Measurements from ENCODE around the gene MPV17. TPM values are rescaled to one million over a fixed set of nuclear protein-coding genes. Genes with fewer than 3 reads are reported as not detected.

Gene MPV17
- total and polyA plus RNA-seq, 2 of the 13 experiments (the other 11 are each of a cell fraction or from before 2014, with no cell fraction given): 48.9 to 129 TPM

- TF ChIP-seq ZNF691 (CRISPR knock-in tag; IDR thresholded peaks at IDR 0.05; ENCODE audit: borderline replicate concordance, low read depth) (peak; percentile 98; the same call in 1 of the 2 replicates), ZNF883 (CRISPR knock-in tag; IDR thresholded peaks at IDR 0.05; ENCODE audit: not compliant biosample characterization) (peak; percentile 88), ZNF441 (CRISPR knock-in tag; IDR thresholded peaks at IDR 0.05; ENCODE audit: borderline replicate concordance) (peak; percentile 75), PHF21A (CRISPR knock-in tag; IDR thresholded peaks at IDR 0.05) (peak; percentile 93), BCL3 (CRISPR knock-in tag; IDR thresholded peaks at IDR 0.05) (peak; percentile 86), SMAD9 (CRISPR knock-in tag; IDR thresholded peaks at IDR 0.05) (0 out of 2 replicates have a peak, but pooled peaks have one; percentile 12), HNRNPLL (IDR thresholded peaks at IDR 0.05; ENCODE audit: low read depth, low read length, poor library complexity, severe bottlenecking) (peak; percentile 75), RAD21 (CRISPR knock-in tag; IDR thresholded peaks at IDR 0.05) (peak; percentile 97), ZGPAT (CRISPR knock-in tag; IDR thresholded peaks at IDR 0.05) (peak; percentile 99), NPAS2 (CRISPR knock-in tag; IDR thresholded peaks at IDR 0.05; ENCODE audit: borderline replicate concordance) (no peak), TBP (CRISPR knock-in tag; IDR thresholded peaks at IDR 0.05) (no peak), RBFOX2 (IDR thresholded peaks at IDR 0.05; ENCODE audit: low read depth, low read length) (peak; percentile 99), NR1H2 (CRISPR knock-in tag; IDR thresholded peaks at IDR 0.05; ENCODE audit: borderline replicate concordance, low read depth) (no peak; the same call in 1 of the 2 replicates), BATF2 (CRISPR knock-in tag; IDR thresholded peaks at IDR 0.05) (peak; percentile 92; the same call in 1 of the 2 replicates), ZNF709 (CRISPR knock-in tag; IDR thresholded peaks at IDR 0.05) (peak; percentile 90), HOXA3 (CRISPR knock-in tag; IDR thresholded peaks at IDR 0.05) (peak; percentile 96; the same call in 1 of the 2 replicates), NFKB2 (CRISPR knock-in tag; IDR thresholded peaks at IDR 0.05; ENCODE audit: borderline replicate concordance) (peak; percentile 88; the same call in 1 of the 2 replicates), CEBPZ (IDR thresholded peaks at IDR 0.05; ENCODE audit: low read length) (no peak), SP1 (IDR thresholded peaks at IDR 0.05) (no peak), SP1 (CRISPR knock-in tag; IDR thresholded peaks at IDR 0.05) (peak; percentile 100), SETDB1 (CRISPR knock-in tag; IDR thresholded peaks at IDR 0.05; ENCODE audit: borderline replicate concordance) (peak; percentile 16; the same call in 1 of the 2 replicates), NFE2L2 (IDR thresholded peaks at IDR 0.05; ENCODE audit: low read length) (no peak)
These were observed 47.3 kb upstream of the MPV17 start, which contains the start of the genes EIF2B4 and SNX17 (continued) for GRCh38 chr2:27370026-27370815.

Measured in HepG2 (cell line).